ENCODE measurements around the gene S100B.
"Not testable (repeated sequence)": the region's sequence is repeated elsewhere in the genome, so short reads cannot be mapped to it uniquely, and the experiment has no call there.

The S100B gene

GRCh38 chr21:46604975-46605766, at the start of gene S100B:
TSS of gene S100B (minus strand) at chr21:46605082. CDS start at chr21:46602415, 2,667 bp downstream.
- DNase-seq = no peak

GRCh38 chr21:46651121-46651520, 46.2 kb upstream of the S100B start:
- DNase-seq = no peak

GRCh38 chr21:46650476-46651098, 45.7 kb upstream of the S100B start:
- no peak for DNase-seq

- DNase-seq = no peak
Observed at GRCh38 chr21:46649356-46649755, 44.5 kb upstream of the S100B start.

- no peak for DNase-seq
Observed at GRCh38 chr21:46648539-46648938, 43.7 kb upstream of the S100B start.

- DNase-seq = no peak
Observed at GRCh38 chr21:46646541-46647154, 41.8 kb upstream of the S100B start.

GRCh38 chr21:46645840-46646239, 41.0 kb upstream of the S100B start:
- DNase-seq = no peak

- no peak for DNase-seq
Observed at GRCh38 chr21:46643379-46644177, 38.7 kb upstream of the S100B start.

- no peak for DNase-seq
Observed at GRCh38 chr21:46641656-46642055, 36.8 kb upstream of the S100B start.

- DNase-seq = no peak
Observed at GRCh38 chr21:46639489-46640386, 34.9 kb upstream of the S100B start.

- no peak for DNase-seq
Observed at GRCh38 chr21:46637952-46638746, 33.3 kb upstream of the S100B start.

GRCh38 chr21:46636550-46637285, 31.8 kb upstream of the S100B start:
- DNase-seq = no peak

GRCh38 chr21:46636181-46636512, 31.3 kb upstream of the S100B start:
- DNase-seq = peak; percentile 32

GRCh38 chr21:46635324-46636180, 30.7 kb upstream of the S100B start, which contains the start of gene PRMT2:
TSS of gene PRMT2 (plus strand) at chr21:46635674. CDS start at chr21:46636952, 1,278 bp downstream.
- DNase-seq = peak; percentile 89

GRCh38 chr21:46634966-46635323, 30.1 kb upstream of the S100B start:
- peak; percentile 75 for DNase-seq

GRCh38 chr21:46634427-46634826, 29.5 kb upstream of the S100B start:
- no peak for DNase-seq

- no peak for DNase-seq
Observed at GRCh38 chr21:46633566-46633965, 28.7 kb upstream of the S100B start.

GRCh38 chr21:46630915-46631314, 26.0 kb upstream of the S100B start:
- not testable (repeated sequence) for DNase-seq

GRCh38 chr21:46628868-46629267, 24.0 kb upstream of the S100B start:
- no peak for DNase-seq

GRCh38 chr21:46627726-46628125, 22.8 kb upstream of the S100B start:
- no peak for DNase-seq

Measured in DMS79 treated with DMSO at 0.1 percent for 48 hours (cell line).